Mucosa of descending colon (tissue), 3 donors: Measurements from ENCODE around the gene FAM219A. TPM values are rescaled to one million over a fixed set of nuclear protein-coding genes. Genes with fewer than 3 reads are reported as not detected.
A peak's percentile ranks its signal among the peaks of the same experiment; 100 is the strongest.

Experiments used
- ATAC-seq: fragments of 200-7000 bp; cut with Tn5 transposase; one replicate; pipeline ENCODE4 v1.9.1; 2020; ENCODE audit warnings: mild to moderate bottlenecking, moderate library complexity
- DNase-seq, 3 donors: peaks; one replicate each; pipeline ENCODE4 v3.0.0-alpha.2; 2020
- H3K36me3 ChIP-seq: fragments of 200-600 bp; one replicate; pipeline ENCODE4 v1.8.0; 2021; ENCODE audit warnings: low read depth, mild to moderate bottlenecking
- H3K4me1 ChIP-seq: fragments of 200-600 bp; one replicate; pipeline ENCODE4 v1.8.0; 2021; ENCODE audit warnings: low read depth, mild to moderate bottlenecking
- H3K4me3 ChIP-seq: fragments of 200-600 bp; one replicate; pipeline ENCODE4 v1.8.0; 2021; ENCODE audit warnings: mild to moderate bottlenecking
- H3K9me3 ChIP-seq: fragments of 200-600 bp; one replicate; pipeline ENCODE4 v1.8.0; 2021; ENCODE audit warnings: mild to moderate bottlenecking
- CTCF ChIP-seq: fragments of 200-600 bp; IDR thresholded peaks from one replicate; pipeline ENCODE4 v1.8.0; 2022; ENCODE audit warnings: antibody characterized with exemption, mild to moderate bottlenecking
- intact Hi-C, 2 donors: fragments of 100-400 bp; cut with DNase I in 1 of 2; cut with micrococcal nuclease in 1 of 2; formaldehyde crosslinking; loops; one replicate each; pipeline versions ENCODE4 v1.11.0 to v1.11.1; 2022; cut with DNase I, micrococcal nuclease
- total RNA-seq, 3 donors: library from RNA; stranded (reverse); fragmentation: NEBNext Ultra II Directional in 2 of 3; extraction: Animal tissue kit (Norgen Biotek cat#: 25700) in 2 of 3; gene quantifications; one replicate each; pipeline versions ENCODE4 v1.2.1 to v1.2.4, GENCODE V29; 2021 to 2023
- donor health status: DM: no; HTN: no; CAD: no; lungs with moderate emphysema.
- donor health status: DM: no; HTN: no; CAD: no.
- donor health status: DM: no; HTN: yes; CAD: no.

The FAM219A gene
- total RNA-seq, 3 donors from 2014 or later: 5.1 to 20.8 (median 8.6) TPM

GRCh38 chr9:34457266-34458012 lies 931 bp downstream of the FAM219A start:
- no peak for ATAC-seq
- intact Hi-C loops: no loop called here
- H3K4me3 ChIP-seq: peak overlapping the region; percentile 40
- peak; percentile 40 to 71 (median 64) for DNase-seq
- H3K36me3 ChIP-seq: no peaks in the 10 kb centered on the region
- H3K4me1 ChIP-seq: peaks cover 13% of the 10 kb centered on the region
- H3K9me3 ChIP-seq: no peaks in the 10 kb centered on the region
- TF ChIP-seq CTCF: no peak

- no peaks in the 10 kb centered on the region for H3K36me3 ChIP-seq
- DNase-seq (no peak), ATAC-seq (no peak)
- peaks cover 13% of the 10 kb centered on the region for H3K4me1 ChIP-seq
- H3K9me3 ChIP-seq: no peaks in the 10 kb centered on the region
- intact Hi-C loops: no loop called here
- TF ChIP-seq CTCF: no peak
- H3K4me3 ChIP-seq: no peak overlapping the region
These were observed 1.6 kb downstream of the FAM219A start for GRCh38 chr9:34456746-34457145.

- intact Hi-C loops: no loop called here
- Histone ChIP-seq H3K4me1 (peaks cover 13% of the 10 kb centered on the region), H3K36me3 (no peaks in the 10 kb centered on the region), H3K4me3 (no peak overlapping the region), H3K9me3 (no peaks in the 10 kb centered on the region)
- TF ChIP-seq CTCF: no peak
- no peak for DNase-seq
- ATAC-seq: no peak
These were observed 2.2 kb downstream of the FAM219A start for GRCh38 chr9:34456151-34456550.

GRCh38 chr9:34454571-34455065 lies 3.8 kb downstream of the FAM219A start:
- no peak for ATAC-seq
- intact Hi-C loops: no loop called here

GRCh38 chr9:34452568-34452967 lies 5.8 kb downstream of the FAM219A start:
- intact Hi-C loops: no loop called here
- no peak for ATAC-seq
- peaks cover 11% of the 10 kb centered on the region for H3K4me1 ChIP-seq

More at GRCh38 chr9:34454571-34455065, 3.8 kb downstream of the FAM219A start:
- Histone ChIP-seq H3K36me3 (no peaks in the 10 kb centered on the region), H3K4me1 (peaks cover 13% of the 10 kb centered on the region), H3K4me3 (no peak overlapping the region), H3K9me3 (no peaks in the 10 kb centered on the region)
- DNase-seq: no peak
- TF ChIP-seq CTCF: no peak

More at GRCh38 chr9:34452568-34452967, 5.8 kb downstream of the FAM219A start:
- DNase-seq: no peak
- TF ChIP-seq CTCF: no peak
- no peaks in the 10 kb centered on the region for H3K36me3 ChIP-seq
- H3K9me3 ChIP-seq: no peaks in the 10 kb centered on the region
- no peak overlapping the region for H3K4me3 ChIP-seq
